ENCODE results near the gene FAM177A1.

- TF ChIP-seq POLR2A (IDR thresholded peaks at IDR 0.05; ENCODE audit: low read depth, low read length) (no peak), POLR2AphosphoS5 (IDR thresholded peaks at IDR 0.05; ENCODE audit: low read depth, low read length) (no peak), TAF1 (IDR thresholded peaks at IDR 0.05; ENCODE audit: low read depth, low read length) (no peak)
Observed at GRCh38 chr14:35116242-35116641, 70.2 kb downstream of the FAM177A1 start.
